Dermis microvascular lymphatic vessel endothelial cell (primary cell): ENCODE measurements around the gene NT5C2. TPM values are rescaled to one million over a fixed set of nuclear protein-coding genes. Genes with fewer than 3 reads are reported as not detected.
"Not testable (repeated sequence)": the region's sequence is repeated elsewhere in the genome, so short reads cannot be mapped to it uniquely, and the experiment has no call there.

Experiments used
- DNase-seq, 2 donors: peaks; one replicate each; pipeline versions ENCODE4 v3.0.0 to v3.0.0-alpha.2; 2010; ENCODE audit warnings: low read depth in 2 of 2
- total RNA-seq: library from RNA; depleted of rRNA; stranded (reverse); fragments of >200 nt; gene quantifications from 2 replicates; pipeline ENCODE4 v1.2.1, GENCODE V29; 2014

The NT5C2 gene
- total RNA-seq, 1 donor from 2014 or later: 38.6 TPM

DNA sequence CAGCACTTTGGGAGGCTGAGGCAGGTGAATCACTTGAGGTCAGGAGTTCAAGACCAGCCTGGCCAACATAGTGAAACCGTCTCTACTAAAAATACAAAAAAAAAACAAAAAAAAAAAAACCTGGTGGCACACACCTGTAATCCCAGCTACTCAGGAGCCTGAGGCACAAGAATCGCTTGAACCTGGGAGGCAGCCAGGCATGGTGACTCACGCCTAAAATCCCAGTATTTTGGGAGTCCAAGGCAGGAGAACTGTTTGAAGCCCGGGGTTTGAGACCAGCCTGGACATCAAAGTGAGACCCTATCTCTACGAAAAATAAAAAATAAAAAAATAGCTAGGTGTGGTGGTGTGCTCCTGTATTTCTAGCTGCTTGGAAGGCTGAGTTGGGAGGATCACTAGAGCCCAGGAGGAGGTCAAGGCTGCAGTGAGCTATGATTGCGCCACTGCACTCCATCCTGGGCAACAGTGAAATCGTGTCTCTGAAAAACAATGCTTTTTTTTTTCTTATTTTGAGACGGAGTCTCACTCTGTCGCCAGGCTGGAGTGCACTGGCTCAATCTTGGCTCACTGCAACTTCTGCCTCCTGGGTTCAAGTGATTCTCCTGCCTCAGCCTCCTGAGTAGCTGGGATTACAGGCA is 29.2 kb downstream of the NT5C2 start:
- DNase-seq: not testable (repeated sequence)

DNA sequence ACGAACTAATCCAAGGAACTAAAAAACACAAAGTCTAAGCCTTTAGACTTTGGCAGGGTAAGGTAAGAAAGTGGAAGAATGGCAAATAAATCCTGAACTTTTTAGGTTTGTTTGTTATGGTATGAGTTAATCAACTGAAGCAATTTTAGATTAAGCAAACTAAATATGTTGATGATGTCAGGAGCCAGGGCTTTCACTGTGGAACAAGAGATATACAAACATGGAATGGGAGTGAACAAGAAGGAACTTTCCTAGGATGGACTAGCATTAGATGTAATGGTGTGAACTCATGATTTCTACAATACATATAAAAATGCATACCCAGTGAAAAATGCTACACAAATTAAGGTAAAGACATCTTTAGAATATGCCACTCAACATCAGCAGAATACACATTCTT is 35.8 kb downstream of the NT5C2 start:
- no peak for DNase-seq

DNA sequence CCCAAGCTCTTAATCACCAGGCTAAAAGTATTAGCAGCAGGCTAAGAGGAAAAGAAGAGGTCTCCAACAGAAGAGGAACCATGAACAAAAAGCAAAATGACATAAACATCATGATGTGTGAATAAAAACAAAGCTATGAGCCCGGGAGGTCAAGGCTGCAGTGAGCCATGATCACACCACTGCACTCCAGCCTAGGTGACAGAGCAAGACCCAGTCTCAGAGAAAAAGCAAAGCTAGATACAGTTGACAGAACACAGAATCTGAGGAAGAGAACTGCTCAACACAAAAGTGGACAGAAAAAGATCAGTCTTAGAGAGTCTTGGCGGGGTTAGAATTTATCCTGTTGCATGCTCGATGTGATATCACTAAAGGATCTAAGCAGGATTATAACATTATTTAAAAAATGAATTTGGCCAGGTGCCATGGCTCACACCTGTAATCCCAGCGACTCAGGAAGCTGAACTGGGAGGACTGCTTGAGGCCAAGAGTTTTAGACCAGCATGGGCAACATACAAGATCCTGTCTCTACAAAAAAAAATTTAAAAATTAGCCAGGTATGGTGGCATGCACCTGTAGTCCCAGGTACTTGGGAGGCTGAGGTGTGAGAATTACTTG is 37.5 kb downstream of the NT5C2 start:
- DNase-seq: peak in 1 of 2 donors; percentile 39

DNA sequence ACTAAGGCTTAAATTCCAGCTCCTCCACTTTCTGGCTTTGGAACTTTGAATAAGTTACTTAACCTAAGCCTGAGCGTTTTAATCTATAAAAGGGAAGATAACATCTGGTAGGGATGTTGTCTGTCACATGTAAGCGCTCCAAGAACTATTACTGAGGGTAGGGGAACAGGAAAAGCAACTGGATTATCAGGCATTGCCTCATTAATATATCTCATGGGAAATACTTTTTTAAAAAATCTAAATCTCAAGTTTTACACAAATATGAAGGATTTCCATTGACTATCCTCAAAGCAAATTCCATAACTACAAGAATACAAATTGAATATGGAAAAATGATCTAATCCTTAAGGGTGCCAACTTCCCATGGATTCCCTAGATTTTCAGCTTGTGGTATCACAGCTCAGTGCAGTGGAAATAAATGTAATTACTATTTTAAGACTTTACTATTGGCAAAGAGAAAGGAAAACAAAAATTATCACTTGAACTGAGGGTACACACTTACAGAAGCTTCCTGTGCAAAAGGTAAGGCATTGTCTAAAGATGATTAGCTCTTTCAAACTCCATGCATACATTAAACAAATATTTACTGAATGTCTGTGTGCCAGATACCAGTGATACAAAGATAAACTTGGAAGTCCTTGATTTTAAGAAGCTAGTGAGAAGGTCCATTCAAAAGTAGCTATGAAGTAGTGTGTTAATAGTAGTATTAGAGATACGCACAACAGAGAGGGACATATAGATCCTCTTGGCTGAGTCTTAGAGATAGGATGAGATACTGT is 38.4 kb downstream of the NT5C2 start:
- DNase-seq: peak in 1 of 2 donors; percentile 62

DNA sequence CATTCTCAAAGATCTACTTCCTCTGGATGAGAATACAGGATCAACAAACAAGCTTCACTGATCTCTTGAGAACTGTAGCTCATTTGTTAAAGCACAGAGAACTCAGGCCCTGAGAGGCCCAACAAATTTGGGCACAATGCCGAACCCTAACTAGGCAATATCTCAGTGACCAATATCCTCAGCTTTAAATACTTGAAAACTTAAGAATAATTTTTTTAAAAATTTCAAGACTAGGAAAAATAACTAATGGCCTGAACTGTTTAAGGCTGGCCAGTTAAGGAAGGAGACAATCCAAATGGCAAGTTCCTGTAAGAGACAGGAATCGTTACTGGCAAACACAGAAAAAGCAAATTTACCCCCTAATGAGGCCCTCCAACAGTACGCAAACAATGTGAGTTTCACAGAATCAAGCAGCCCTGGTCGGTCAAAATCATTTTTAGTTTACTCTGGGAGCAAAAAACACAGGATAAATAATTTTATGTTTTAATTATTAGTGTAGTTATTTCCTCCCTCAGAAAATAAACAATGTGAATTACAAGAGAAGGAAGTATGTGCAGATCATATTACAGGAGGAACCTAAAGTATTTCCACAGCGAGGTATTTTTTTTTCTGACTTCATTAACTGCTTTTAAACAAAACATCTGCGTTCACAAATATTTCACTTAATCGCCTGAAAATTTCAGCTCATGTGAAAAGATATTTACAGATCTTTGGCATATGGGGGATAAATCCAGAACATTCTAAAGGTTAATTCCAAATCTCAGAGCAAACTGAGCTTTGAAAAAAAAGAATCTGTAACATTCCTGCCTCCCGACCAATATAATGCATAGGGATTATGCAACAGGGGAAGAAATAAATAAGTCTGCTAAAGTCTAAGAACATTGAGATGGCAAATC is 39.5 kb downstream of the NT5C2 start:
- DNase-seq: peak in 1 of 2 donors; percentile 48

DNA sequence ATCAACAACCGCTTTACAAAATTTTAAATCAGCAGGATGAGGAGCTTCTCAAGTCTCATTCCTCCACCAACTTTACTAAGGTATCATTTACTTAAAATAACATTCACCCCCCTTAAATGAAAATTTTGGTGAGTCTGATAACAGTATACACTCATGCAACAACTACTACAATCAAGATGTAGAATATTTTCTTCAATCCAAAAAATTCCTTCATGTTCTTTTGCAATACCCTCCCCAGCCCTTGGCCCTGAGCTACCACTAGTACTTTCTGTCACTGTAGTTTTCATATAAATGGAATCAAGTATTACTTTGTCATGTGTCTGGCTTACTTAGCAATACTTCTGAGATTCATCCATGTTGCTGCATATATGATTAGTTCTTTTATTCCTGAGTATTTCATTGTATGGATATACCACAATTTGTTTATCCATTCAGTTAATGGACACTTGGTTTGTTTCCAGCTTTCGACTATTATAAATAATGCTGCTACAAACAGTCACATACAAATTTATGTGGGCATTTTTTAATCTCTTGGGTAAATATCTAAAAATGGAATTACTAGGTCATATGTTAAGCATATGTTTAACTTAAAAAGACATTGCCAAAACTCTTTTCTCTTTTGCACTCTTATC is 43.0 kb downstream of the NT5C2 start:
- DNase-seq: no peak

DNA sequence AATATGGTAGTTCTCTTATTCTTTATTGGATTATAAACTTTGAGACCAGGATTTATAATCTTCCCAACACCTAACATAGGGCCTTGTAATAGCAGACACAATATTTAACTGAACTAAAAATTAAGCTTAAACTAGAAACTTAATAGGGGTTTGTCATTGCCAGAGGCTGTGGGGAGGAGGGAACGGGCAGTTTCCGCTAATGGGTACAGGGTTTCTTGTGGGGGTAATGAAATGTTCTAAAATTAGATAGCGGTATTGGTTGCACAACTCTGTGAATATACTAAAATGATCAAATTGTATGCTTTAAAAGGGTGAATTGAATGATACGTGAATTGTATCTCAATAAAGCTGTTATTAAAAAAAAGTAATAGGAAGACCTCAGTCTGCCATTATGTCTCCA is 45.4 kb downstream of the NT5C2 start:
- no peak for DNase-seq

DNA sequence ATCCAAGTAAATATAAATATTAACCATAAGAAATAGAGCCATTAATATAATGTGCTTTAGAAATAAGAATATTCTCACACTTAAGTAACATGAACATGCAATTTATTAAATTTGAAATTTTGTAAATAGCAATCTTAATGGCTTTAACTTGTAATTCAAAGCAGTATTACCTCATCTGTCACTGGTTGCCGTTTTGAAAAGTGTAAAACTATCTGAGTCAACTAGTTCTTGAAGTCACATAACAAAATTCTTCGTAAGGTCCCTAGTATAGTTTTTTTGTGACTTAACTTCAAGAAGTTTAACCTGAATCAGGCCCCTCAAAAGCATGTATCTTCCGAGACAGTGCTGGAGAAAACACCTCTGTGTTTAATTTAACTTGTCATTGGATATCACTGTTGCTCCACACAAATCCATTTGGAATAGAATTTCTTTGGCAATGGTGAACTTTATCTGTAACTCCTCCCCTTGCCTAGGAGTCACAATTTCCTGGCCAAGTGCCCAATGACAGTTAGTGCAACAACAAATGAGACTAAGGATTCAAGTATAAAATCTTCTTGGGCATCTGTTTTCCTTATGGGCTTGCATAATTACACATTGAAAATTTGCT is 47.1 kb downstream of the NT5C2 start:
- DNase-seq: peak; percentile 86 to 92

DNA sequence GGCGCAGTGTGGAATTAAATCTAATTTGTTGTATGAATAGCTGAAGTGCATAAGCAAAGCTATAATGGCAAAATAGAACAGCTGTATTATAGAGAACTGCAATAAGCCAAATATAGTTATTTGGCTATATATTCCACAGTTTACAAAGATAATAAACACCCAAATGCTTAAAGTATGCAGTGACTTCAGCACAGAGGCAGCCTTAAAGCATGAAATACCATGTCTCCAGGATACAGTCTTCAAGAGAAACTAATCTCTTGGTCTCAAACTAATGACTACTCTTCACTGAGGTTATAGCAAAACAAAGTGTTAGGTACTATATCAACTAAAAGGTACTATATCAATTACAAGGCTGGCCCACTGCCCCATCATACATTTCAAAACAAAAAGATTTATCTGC is 48.0 kb downstream of the NT5C2 start:
- no peak for DNase-seq

DNA sequence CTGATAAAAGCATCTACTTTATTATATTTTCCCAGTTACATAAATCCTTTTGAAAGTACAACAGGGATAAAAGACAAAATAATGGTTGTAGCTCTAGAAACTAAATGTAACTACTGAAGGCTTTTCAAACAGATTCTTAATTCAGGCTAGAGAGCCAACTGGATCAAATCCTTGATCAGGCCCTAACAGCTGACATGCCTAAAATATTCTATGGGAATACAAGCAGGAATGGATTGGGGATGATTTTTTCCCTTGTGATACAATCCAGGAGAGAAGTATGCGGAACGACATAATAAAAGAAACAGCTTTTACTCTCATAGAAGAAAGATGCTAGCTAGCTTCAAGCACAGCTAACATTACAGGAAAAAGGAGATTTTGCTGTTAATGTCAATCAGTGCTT is 49.0 kb downstream of the NT5C2 start:
- DNase-seq: no peak

DNA sequence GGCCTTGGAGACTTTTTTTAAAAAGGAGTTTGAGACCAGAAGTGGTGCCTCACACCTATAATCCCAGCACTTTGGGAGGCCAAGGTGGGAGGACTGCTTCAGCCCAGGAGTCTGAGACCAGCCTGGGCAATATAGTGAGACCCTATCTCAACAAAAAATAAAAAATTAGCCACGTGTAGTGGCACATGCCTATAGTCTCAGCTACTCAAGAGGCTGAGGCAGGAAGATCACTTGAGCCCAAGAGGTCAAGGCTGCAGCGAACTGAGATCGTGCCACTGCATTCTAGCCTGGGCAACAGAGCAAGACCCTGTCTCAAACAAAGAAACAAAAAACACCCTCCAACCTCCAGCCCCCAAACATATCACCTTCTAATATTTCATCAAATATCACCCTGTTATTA is 49.4 kb downstream of the NT5C2 start:
- DNase-seq: not testable (repeated sequence)

DNA sequence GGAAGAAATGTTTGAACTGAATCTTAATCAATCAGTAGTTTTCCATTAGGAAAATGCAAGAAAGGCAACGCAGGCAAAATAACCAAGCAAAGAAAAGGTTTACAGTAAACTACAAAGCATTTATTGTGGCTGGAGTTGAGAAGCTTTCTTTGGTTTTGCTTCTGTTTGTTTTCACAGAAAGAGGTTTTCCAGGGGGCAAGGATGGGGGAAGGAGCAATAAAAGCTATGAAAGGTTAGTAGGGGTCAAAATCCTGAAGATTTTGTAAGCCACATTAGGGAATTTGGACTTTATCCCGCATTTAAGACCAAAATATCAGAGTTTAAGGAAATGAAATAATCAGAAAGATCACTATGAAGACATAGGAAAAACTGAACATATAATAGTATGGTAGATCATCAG is 51.1 kb downstream of the NT5C2 start:
- DNase-seq: no peak

DNA sequence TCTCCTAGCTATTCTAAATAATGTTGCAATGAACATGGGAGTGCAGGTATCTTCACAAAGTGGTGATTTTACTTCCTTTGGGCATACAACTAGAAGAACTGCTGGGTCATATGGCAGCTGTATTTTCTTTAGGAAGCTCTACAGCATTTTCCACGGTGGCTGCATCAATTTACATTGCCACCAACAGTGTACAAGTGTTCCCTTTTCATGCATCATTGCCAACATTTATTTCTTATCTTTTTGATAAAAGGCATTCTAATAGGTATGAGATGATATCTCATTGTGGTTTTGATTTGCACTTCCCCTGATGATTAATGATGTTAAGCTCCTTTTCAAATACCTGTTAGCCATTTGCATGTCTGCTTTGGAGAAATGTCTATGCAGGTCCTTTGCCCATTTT is 52.6 kb downstream of the NT5C2 start:
- no peak for DNase-seq

DNA sequence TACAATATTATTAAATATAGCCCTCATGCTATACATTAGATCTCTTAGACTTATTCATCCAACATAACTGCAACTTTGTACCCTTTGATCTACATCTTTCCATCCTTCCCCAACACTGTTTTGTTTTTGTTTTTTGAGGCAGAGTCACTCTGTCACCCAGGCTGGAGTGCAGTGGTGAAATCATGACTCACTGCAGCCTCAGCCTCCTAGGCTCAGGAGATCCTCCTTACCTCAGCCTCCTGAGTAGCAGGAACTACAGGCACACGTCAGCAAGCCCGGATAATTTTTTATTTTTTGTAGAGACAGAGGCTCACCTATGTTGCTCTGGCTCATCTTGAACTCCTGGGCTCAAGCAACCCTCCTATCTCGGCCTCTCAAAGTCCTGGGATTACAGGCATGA is 53.3 kb downstream of the NT5C2 start:
- DNase-seq: no peak

DNA sequence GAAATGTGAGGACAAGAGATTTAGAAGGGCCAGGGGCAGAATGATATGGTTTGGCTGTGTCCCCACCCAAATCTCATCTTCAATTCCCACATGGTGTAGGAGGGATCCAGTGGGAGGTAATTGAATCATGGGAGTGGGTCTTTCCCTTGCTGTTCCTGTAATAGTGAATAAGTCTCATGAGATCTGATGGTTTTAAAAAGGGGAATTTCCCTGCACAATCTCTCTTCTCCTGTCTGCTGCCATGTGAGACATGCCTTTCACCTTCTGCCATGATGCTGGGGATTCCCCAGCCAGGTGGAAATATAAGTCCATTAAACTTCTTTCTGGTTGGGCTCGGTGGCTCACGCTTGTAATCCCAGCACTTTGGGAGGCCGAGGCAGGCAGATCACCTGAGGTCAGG is 57.9 kb downstream of the NT5C2 start:
- not testable (repeated sequence) for DNase-seq

DNA sequence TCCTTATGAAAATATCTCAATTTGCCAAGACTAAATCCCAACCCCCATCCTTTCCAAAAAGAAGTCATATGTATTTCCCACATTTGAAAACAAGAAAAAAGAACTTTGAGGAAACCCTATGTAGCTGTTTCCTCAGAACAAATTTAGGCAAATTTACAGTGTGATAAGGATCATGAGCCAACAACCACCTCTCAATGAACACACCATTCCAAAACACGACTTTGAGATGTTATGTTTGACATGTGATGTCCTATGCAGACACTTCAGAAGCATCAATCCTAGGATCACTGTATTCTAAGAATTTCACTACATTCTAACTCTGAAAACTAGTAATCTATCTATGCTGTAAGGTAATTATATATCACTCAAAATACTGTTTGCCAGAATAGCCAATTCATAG is 62.2 kb downstream of the NT5C2 start:
- no peak for DNase-seq

DNA sequence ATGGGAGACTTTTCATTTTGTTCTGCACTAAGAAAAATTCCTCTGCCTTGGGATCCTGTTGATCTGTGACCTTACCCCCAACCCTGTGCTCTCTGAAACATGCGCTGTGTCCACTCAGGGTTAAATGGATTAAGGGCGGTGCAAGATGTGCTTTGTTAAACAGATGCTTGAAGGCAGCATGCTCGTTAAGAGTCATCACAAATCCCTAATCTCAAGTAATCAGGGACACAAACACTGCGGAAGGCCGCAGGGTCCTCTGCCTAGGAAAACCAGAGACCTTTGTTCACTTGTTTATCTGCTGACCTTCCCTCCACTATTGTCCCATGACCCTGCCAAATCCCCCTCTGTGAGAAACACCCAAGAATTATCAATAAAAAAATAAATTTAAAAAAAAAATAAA is 62.9 kb downstream of the NT5C2 start:
- not testable (repeated sequence) for DNase-seq

DNA sequence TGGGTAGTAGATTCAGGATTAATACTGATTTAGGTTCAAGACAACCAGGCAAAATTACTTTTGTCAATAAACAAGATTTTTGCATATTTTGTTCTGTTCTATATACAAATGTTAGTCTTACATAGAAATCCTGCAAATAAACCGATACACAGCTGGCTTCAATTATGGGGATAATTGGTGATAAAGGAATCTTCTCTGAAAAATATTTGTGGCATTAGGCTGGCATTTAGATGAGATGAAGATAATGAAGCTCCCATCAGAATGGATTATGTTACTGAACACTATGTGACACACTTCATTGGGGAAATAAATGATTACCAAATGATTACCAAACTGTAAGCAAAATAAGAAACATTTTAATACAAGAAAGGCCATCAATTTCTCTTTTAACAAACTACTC is 65.8 kb downstream of the NT5C2 start:
- no peak for DNase-seq

DNA sequence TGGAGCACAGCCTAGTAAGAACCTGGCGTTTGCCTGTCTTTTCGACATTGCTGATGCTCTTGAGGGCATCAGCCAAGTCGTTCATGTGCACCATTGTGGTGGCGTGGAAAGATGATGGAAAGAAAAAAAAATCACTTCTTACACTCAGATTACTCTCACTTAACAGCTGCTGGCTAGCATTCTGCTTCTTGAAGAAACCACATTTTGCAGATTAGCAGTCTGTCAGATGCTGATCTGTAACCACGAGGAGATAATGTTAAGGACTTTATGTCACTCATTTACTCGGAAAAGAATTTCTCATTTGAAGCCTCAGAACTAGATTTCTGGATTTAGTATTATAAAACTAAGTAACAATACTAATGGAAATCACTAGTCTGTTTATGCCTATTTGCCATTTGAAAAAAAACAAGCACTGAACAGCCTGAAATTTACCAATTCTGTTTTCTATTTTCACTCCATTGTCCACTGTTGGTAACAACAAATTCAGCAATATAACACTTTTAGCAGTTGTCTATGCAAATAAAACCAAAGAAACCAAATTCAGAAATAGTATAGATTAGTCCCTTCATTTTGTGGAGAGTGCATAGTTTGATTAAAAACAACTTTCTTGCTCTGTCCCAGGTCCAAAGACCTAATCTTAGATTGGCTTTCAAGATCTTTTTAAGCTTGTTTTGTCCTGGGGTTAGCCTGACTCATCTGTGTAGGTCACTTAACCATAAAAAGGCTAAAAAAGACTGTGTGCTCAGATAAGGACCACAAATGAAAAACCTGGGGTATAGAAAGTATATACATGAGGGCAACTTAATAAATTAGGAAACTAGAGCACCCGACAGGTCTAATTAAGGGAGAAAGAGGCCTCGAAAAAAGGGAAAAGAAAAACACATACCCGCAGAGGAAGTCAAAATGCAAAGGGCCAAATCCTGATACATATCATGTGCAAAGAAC is 67.5 kb downstream of the NT5C2 start:
- DNase-seq: no peak
